NCI-H146 treated with DMSO at 0.1 percent for 48 hours (cell line): ENCODE results near the gene MYBBP1A.
A peak's percentile ranks its signal among the peaks of the same experiment; 100 is the strongest.

Experiments
- DNase-seq: peaks from one replicate; lab custom pipeline; 2025; ENCODE audit not compliant: unreplicated experiment; lab: John Stamatoyannopoulos, UW

The MYBBP1A gene

DNA sequence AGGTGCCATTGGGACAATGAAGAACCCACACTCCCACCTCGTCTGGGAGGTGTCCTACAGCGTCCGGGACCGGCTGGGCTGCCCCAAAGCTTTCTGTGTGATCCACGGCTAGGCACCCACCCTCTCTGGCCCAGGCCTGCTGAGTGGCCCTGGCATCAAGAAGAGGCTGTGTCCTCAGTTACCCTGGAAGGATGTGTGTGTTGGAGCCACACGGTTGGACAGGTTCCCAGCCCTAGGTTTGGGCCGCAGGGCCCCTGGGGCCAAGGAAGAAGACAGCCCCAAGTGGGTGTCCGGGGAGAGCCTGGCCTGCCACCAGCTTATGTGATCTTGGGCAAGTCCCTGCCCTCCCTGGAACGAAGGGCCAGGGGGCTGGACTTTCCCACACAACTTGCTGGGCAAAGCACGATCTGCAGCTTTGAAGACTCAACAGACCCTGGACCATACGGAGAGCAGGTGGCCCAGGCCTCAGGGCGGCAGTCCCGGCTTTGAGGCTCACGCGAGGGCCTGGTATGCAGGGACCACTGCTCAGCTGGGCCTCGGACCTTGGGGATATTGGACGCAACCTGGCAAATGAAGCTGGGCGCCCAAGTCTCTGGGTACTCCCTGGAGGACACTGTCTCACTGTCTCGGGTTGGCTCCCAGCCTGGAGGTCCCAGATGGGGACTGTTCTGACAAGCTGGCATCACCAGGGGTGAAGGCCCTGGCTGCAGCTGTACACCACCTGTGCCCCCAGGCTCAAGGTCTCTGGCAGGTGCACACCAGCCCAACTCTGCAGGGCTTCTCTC is 17.5 kb downstream of the MYBBP1A start:
- DNase-seq = no peak

GRCh38 chr17:4536742-4537411 is 18.3 kb downstream of the MYBBP1A start:
- no peak for DNase-seq

- DNase-seq = no peak
Observed at GRCh38 chr17:4536259-4536741, 18.9 kb downstream of the MYBBP1A start.

DNA sequence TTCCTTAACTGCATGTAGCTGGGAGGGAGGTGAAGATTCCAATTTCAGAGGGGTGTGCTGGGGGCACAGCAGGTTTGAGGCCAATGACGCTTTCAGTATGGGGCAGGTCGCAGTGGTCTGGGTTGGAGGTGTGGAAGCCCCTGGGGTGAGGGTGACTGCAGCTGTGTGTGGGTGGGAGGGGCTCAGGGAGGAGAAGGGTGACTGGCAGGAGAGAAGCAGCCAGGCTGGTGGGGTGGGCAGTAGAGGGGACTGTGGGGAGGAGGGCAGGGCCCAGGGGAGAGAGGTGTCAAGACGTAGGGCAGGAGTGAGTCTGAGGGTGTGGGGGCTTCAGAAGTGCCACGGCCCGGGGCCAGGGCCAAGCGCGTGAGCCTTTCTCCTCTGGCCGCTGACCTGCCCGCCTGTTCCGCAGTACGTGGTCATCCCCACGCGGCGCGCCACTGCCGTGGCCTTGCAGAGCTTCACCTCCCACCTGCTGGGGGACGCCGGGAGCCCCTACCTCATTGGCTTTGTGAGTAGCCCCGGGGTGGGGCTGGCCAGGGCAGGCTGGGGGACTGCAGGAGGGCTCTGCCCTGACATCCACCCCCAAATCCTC is 19.4 kb downstream of the MYBBP1A start:
- no peak for DNase-seq

DNA sequence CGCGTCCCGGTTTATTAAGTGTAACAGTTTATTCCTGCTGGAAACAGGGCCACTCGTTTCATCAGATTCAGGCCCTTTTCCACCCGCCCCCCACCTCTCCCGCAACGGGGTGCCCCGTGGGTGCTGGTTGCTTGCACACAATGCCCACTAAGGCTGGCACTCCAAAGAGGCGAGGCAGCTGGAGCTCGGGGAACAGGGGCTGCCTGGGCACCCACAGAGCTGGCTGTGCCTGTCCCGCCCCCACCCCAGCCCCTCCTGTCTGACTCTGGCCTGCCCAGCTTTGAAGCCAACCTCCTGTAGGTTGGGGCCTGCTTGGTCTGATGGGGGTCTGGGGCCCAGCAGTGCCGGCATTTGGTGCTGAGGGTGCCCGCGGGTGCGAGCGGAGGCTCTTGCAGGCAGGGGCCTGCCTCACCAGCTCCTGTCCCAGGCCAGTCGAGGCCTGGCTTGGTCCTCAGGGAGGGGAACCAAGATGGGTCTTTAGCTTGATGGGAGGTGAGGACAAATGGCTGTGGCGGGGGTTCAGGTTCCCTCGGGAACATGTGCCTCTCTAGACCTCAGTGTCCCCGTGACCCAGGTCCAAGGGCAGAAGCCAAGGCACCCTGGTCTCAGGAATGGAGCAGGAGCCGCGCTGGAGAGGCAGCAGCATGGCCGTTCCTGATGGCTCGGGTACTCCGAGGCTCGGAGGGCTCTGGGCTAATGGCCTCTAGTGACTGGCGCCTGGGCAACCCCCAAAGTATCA is 20.1 kb downstream of the MYBBP1A start:
- DNase-seq = no peak

GRCh38 chr17:4534515-4534914 is 20.7 kb downstream of the MYBBP1A start:
- no peak for DNase-seq

GRCh38 chr17:4533523-4534504 is 21.4 kb downstream of the MYBBP1A start:
- no peak for DNase-seq

DNA sequence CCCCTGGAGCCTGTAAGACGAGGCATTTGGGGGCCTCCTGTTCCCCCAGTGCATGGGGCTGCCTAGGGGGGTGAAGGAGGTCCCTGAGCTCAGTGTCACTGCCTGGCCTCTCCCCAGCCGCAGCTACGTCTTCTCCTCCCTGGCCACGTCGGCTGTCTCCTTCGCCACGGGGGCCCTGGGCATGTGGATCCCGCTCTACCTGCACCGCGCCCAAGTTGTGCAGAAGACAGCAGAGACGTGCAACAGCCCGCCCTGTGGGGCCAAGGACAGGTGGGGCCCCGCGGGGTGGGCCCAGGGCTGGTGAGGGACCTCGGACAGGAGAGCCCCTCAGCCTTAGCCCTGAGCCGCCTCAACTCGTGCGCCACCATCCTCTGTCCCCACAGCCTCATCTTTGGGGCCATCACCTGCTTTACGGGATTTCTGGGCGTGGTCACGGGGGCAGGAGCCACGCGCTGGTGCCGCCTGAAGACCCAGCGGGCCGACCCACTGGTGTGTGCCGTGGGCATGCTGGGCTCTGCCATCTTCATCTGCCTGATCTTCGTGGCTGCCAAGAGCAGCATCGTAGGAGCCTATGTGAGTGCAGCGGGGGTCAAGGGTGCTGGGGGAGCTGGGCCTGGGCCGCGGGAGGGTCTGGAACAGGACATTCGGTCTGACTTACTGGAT is 22.2 kb downstream of the MYBBP1A start:
- no peak for DNase-seq

DNA sequence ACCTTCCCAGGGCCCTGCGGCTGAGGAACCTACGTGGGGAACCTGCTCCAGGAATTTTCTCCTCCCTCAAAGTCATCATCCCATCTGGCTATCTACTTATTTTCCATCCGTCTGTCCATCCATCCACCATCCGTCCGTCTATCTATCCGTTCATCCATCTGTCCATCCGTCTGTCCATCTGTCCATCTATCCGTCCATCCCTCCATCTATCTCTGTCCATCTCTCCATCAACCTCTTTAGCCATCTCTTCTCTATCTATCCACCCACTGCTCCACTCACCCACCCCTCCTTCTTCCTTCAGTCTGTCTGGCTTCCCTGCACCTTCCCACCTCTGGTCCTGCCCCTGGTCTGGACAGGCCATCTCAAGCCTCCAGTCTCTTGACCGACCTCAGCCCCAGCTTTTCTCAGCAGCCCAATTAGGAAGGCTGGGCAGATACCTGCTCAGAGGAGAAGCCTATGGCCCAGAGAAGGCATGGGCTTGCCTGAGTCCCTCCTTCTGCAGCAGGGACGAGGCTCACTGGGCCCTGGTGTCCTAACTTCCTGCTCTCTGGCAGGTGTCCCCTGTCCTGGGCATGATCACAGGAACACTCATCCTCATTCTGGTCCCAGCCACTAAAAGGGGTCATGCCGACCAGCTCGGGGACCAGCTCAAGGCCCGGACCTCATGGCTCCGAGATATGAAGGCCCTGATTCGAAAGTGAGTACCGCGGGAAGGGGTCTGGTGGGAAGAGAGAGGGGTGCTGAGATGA is 23.0 kb downstream of the MYBBP1A start:
- no peak for DNase-seq

- no peak for DNase-seq
Observed at GRCh38 chr17:4530799-4531730, 24.1 kb downstream of the MYBBP1A start.

GRCh38 chr17:4529533-4530152 is 25.5 kb downstream of the MYBBP1A start:
- no peak for DNase-seq

GRCh38 chr17:4527566-4528125 is 27.5 kb downstream of the MYBBP1A start:
- peak; percentile 4 for DNase-seq

GRCh38 chr17:4527134-4527533 is 28.1 kb downstream of the MYBBP1A start:
- no peak for DNase-seq

DNA sequence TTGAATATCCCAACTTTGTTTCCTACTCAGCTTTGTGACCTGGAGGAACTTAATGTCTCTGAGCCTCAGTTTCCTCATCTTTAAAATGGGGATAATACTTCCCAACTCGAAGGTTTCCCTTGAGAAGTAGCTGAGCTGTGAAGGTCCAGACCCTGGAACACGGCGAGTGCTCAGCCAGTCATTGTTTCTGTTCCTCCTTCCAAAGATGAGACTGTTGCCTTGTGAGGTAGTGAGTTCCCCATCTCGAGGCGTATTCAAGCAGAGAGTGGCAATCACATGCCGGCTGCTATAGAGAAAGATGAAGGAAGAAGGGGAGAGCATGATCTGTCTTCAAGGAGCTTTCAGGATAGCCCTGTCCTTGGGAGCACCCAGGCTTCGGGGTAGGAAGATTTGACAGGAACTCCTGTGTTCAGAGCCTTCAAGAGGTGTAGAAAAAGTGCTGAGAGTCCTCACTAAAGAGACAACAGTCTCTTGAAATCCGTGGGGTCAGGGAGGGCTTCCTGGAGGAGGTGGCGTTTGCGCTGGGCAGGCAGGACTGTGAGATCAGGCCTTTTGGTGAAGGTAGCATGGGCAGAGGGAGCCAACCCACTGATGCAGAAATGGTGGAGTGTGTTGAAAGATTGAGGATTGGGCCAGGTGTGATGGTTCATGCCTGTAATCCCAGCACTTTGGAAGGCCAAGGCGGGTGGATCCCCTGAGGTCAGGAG is 29.3 kb downstream of the MYBBP1A start:
- no peak for DNase-seq

GRCh38 chr17:4523946-4524345 is 31.2 kb downstream of the MYBBP1A start:
- DNase-seq = no peak

DNA sequence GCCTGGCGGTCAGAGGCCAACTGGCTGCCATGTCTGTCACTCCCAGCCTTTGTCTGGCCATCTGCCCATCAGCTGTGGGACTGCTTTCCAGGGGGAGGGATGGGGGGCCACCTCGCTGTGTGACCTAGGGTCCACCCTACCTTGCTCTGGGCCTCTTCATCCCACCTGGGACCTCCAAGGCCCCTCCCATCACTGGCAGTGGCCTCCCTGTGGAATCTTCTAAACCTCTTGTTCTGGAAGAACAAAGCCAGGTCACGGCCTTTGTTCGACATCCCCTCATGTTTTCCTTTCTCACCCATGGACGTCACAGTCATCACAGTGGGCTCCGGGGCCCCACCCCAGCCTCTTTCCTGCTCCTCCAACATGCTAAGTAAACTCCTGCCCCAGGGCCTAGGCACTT is 32.5 kb downstream of the MYBBP1A start:
- no peak for DNase-seq
